Loucy (cell line): ENCODE data around the gene CD180.

ENCODE experiments used
- H2AFZ ChIP-seq: fragments of 200-600 bp; sonication (generic); 2 replicates; pipeline ENCODE4 v1.6.0; 2016; ENCODE audit warnings: antibody characterized with exemption, mild to moderate bottlenecking, low read length, moderate library complexity
- H3F3A ChIP-seq: fragments of 200-600 bp; 2 replicates; pipeline ENCODE4 v1.6.0; 2016; ENCODE audit warnings: antibody characterized with exemption, low read depth, mild to moderate bottlenecking
- H3K27me3 ChIP-seq: fragments of 200-600 bp; sonication (generic); 2 replicates; pipeline ENCODE4 v1.6.1; 2014; ENCODE audit warnings: low read length, mild to moderate bottlenecking; ENCODE audit not compliant: insufficient read depth, poor library complexity, severe bottlenecking
- H3K36me3 ChIP-seq: fragments of 200-600 bp; sonication (generic); 2 replicates; pipeline ENCODE4 v1.6.1; 2016; ENCODE audit warnings: low read length; ENCODE audit not compliant: insufficient read depth
- H3K4me1 ChIP-seq: fragments of 200-600 bp; sonication (generic); 2 replicates; pipeline ENCODE4 v1.5.1; 2014; ENCODE audit warnings: low read length, mild to moderate bottlenecking; ENCODE audit not compliant: insufficient read depth, poor library complexity, severe bottlenecking
- H3K4me2 ChIP-seq: fragments of 200-600 bp; sonication (generic); 2 replicates; pipeline ENCODE4 v1.6.0; 2014; ENCODE audit warnings: antibody characterized with exemption, low read length, low read depth, mild to moderate bottlenecking; ENCODE audit not compliant: poor library complexity, severe bottlenecking
- H3K4me3 ChIP-seq: fragments of 200-600 bp; sonication (generic); 2 replicates; pipeline ENCODE4 v1.5.1; 2014; ENCODE audit warnings: low read length, mild to moderate bottlenecking, mixed read lengths; ENCODE audit not compliant: poor library complexity, severe bottlenecking
- H3K79me2 ChIP-seq: fragments of 200-600 bp; sonication (generic); 2 replicates; pipeline ENCODE4 v1.6.1; 2014; ENCODE audit warnings: low read length; ENCODE audit not compliant: insufficient read depth
- H3K9ac ChIP-seq: fragments of 200-600 bp; sonication (generic); 2 replicates; pipeline ENCODE4 v1.6.0; 2014; ENCODE audit warnings: mild to moderate bottlenecking, low read depth, low read length, moderate library complexity; ENCODE audit not compliant: poor library complexity, severe bottlenecking
- H3K9me2 ChIP-seq: fragments of 200-600 bp; sonication (generic); replicated peaks from 2 replicates; pipeline ENCODE4 v1.6.1; 2016; ENCODE audit warnings: low read depth, low read length, mixed read lengths
- H3K9me3 ChIP-seq: fragments of 200-600 bp; sonication (generic); 2 replicates; pipeline ENCODE4 v1.6.1; 2014; ENCODE audit warnings: mild to moderate bottlenecking, antibody characterized with exemption, low read length, low read depth; ENCODE audit not compliant: insufficient read depth
- H4K20me1 ChIP-seq: fragments of 200-600 bp; sonication (generic); 2 replicates; pipeline ENCODE4 v1.6.0; 2014; ENCODE audit warnings: antibody characterized with exemption, low read length, mild to moderate bottlenecking; ENCODE audit not compliant: insufficient read depth, poor library complexity, severe bottlenecking
- CTCF ChIP-seq: fragments of 200-600 bp; sonication (generic); conservative IDR thresholded peaks from 2 replicates; pipeline ENCODE4 v1.5.1; 2014; ENCODE audit warnings: mild to moderate bottlenecking, antibody characterized with exemption, low read length
- EZH2phosphoT487 ChIP-seq: fragments of 200-600 bp; IDR thresholded peaks from 2 replicates; pipeline ENCODE4 v1.6.1; 2018; ENCODE audit warnings: antibody characterized with exemption, mild to moderate bottlenecking, moderate library complexity, borderline replicate concordance

Gene CD180

GRCh38 chr5:67135381-67135984 lies 61.1 kb downstream of the CD180 start:
- Histone ChIP-seq H3K9me3 (no peaks in the 10 kb centered on the region), H2AFZ (no peak overlapping the region), H4K20me1 (no peaks in the 10 kb centered on the region), H3K4me3 (no peak overlapping the region), H3K4me2 (no peak overlapping the region), H3F3A (no peaks in the 10 kb centered on the region), H3K9me2 (no peaks in the 10 kb centered on the region), H3K27me3 (no peaks in the 10 kb centered on the region), H3K9ac (no peak overlapping the region), H3K79me2 (no peaks in the 10 kb centered on the region), H3K36me3 (peaks cover 67% of the 10 kb centered on the region), H3K4me1 (no peaks in the 10 kb centered on the region)
- no peak for TF ChIP-seq CTCF

GRCh38 chr5:67133776-67134175 lies 62.8 kb downstream of the CD180 start:
- Histone ChIP-seq H3K4me1 (no peaks in the 10 kb centered on the region), H3F3A (no peaks in the 10 kb centered on the region), H3K4me3 (no peak overlapping the region), H3K4me2 (no peak overlapping the region), H3K27me3 (no peaks in the 10 kb centered on the region), H3K9ac (no peak overlapping the region), H3K36me3 (peaks cover 65% of the 10 kb centered on the region), H3K79me2 (no peaks in the 10 kb centered on the region), H3K9me3 (no peaks in the 10 kb centered on the region), H3K9me2 (no peaks in the 10 kb centered on the region), H4K20me1 (no peaks in the 10 kb centered on the region), H2AFZ (no peak overlapping the region)
- no peak for TF ChIP-seq CTCF
- no peak for TF ChIP-seq EZH2phosphoT487

- TF ChIP-seq CTCF (no peak), EZH2phosphoT487 (no peak)
- H4K20me1 ChIP-seq: no peaks in the 10 kb centered on the region
- no peak overlapping the region for H3K4me2 ChIP-seq
- no peaks in the 10 kb centered on the region for H3K9me2 ChIP-seq
- peaks cover 63% of the 10 kb centered on the region for H3K36me3 ChIP-seq
- H3K4me3 ChIP-seq: no peak overlapping the region
- no peaks in the 10 kb centered on the region for H3K79me2 ChIP-seq
- no peaks in the 10 kb centered on the region for H3K9me3 ChIP-seq
- H2AFZ ChIP-seq: no peak overlapping the region
- no peak overlapping the region for H3K9ac ChIP-seq
- no peaks in the 10 kb centered on the region for H3K27me3 ChIP-seq
- no peaks in the 10 kb centered on the region for H3F3A ChIP-seq
- H3K4me1 ChIP-seq: no peaks in the 10 kb centered on the region
Measured at GRCh38 chr5:67133217-67133616, 63.4 kb downstream of the CD180 start.
